ENCODE measurements around the gene SFMBT2.
"Not testable (repeated sequence)": the region's sequence is repeated elsewhere in the genome, so short reads cannot be mapped to it uniquely, and the experiment has no call there.

The SFMBT2 gene

GRCh38 chr10:7400068-7400715 is 10.6 kb downstream of the SFMBT2 start:
- no peak overlapping the region for H3K4me3 ChIP-seq (ENCODE audit: low read depth, low read length)
- ChIA-PET CTCF (no interaction called here), POLR2A (no interaction called here)
- TF ChIP-seq CTCF (IDR thresholded peaks at IDR 0.05; ENCODE audit: insufficient read depth, low read length, missing control alignments) = no peak
- DNase-seq (ENCODE audit: low read depth, low spot score) = no peak

GRCh38 chr10:7399533-7399932 is 11.3 kb downstream of the SFMBT2 start:
- DNase-seq (ENCODE audit: low read depth, low spot score) = no peak
- CTCF ChIA-PET = no interaction called here
- H3K4me3 ChIP-seq (ENCODE audit: low read depth, low read length) = no peak overlapping the region
- POLR2A ChIA-PET = no interaction called here
- no peak for TF ChIP-seq CTCF (IDR thresholded peaks at IDR 0.05; ENCODE audit: insufficient read depth, low read length, missing control alignments)

- ChIA-PET POLR2A (no interaction called here), CTCF (no interaction called here)
- H3K4me3 ChIP-seq (ENCODE audit: low read depth, low read length) = no peak overlapping the region
- no peak for DNase-seq (ENCODE audit: low read depth, low spot score)
- TF ChIP-seq CTCF (IDR thresholded peaks at IDR 0.05; ENCODE audit: insufficient read depth, low read length, missing control alignments) = no peak
Observed at GRCh38 chr10:7397049-7398035, 13.5 kb downstream of the SFMBT2 start.

- DNase-seq (ENCODE audit: low read depth, low spot score); H3K4me3 ChIP-seq (ENCODE audit: low read depth, low read length); POLR2A ChIA-PET; CTCF ChIA-PET: not testable (repeated sequence)
Observed at GRCh38 chr10:7392301-7392700, 18.5 kb downstream of the SFMBT2 start.

- H3K4me3 ChIP-seq (ENCODE audit: low read depth, low read length) = no peak overlapping the region
- TF ChIP-seq CTCF (IDR thresholded peaks at IDR 0.05; ENCODE audit: insufficient read depth, low read length, missing control alignments) = no peak
- DNase-seq (ENCODE audit: low read depth, low spot score) = no peak
- CTCF ChIA-PET = no interaction called here
- POLR2A ChIA-PET = no interaction called here
Observed at GRCh38 chr10:7391748-7392147, 19.1 kb downstream of the SFMBT2 start.

GRCh38 chr10:7390689-7391110 is 20.1 kb downstream of the SFMBT2 start:
- H3K4me3 ChIP-seq (ENCODE audit: low read depth, low read length); DNase-seq (ENCODE audit: low read depth, low spot score); CTCF ChIA-PET; POLR2A ChIA-PET: not testable (repeated sequence)

- POLR2A ChIA-PET = no interaction called here
- no peak for TF ChIP-seq CTCF (IDR thresholded peaks at IDR 0.05; ENCODE audit: insufficient read depth, low read length, missing control alignments)
- CTCF ChIA-PET = no interaction called here
- no peak for DNase-seq (ENCODE audit: low read depth, low spot score)
- no peak overlapping the region for H3K4me3 ChIP-seq (ENCODE audit: low read depth, low read length)
Observed at GRCh38 chr10:7389844-7390243, 21.0 kb downstream of the SFMBT2 start.
